HEK293T (cell line): ENCODE measurements around the gene ATP6AP2.
A peak's percentile ranks its signal among the peaks of the same experiment; 100 is the strongest.

Source experiments
- CTCF ChIA-PET: fragments of 350-600 bp; formaldehyde crosslinking; extraction: SDS; loops from one replicate; lab custom pipeline; 2021; ENCODE audit warnings: antibody characterized with exemption, inconsistent platforms; lab: Yijun Ruan, JAX
- POLR2A ChIA-PET: fragments of 350-600 bp; formaldehyde crosslinking; extraction: SDS; loops from one replicate; lab custom pipeline; 2020; ENCODE audit warnings: antibody characterized with exemption, inconsistent platforms; lab: Yijun Ruan, JAX
- DNase-seq: peaks from one replicate; pipeline ENCODE4 v3.0.0; 2012; ENCODE audit warnings: mixed read lengths; ENCODE audit errors: extremely low spot score
- ARNT ChIP-seq: fragments of 450-650 bp; IDR thresholded peaks from 2 replicates; pipeline ENCODE4 v1.6.1; 2017; ENCODE audit warnings: mild to moderate bottlenecking
- BHLHE40 ChIP-seq: fragments of 450-650 bp; IDR thresholded peaks from 2 replicates; pipeline ENCODE4 v1.6.1; 2016; ENCODE audit warnings: mild to moderate bottlenecking, moderate library complexity, borderline replicate concordance
- CTBP1 ChIP-seq: fragments of 450-650 bp; IDR thresholded peaks from 2 replicates; pipeline ENCODE4 v1.6.1; 2016; ENCODE audit warnings: borderline replicate concordance
- ELF4 ChIP-seq: fragments of 450-650 bp; IDR thresholded peaks from 2 replicates; pipeline ENCODE4 v1.6.1; 2017; ENCODE audit warnings: antibody characterized with exemption
- FOXA1 ChIP-seq: fragments of 450-650 bp; IDR thresholded peaks from 2 replicates; pipeline ENCODE4 v1.6.1; 2016; ENCODE audit warnings: mild to moderate bottlenecking
- FOXK2 ChIP-seq: fragments of 450-650 bp; IDR thresholded peaks from 2 replicates; pipeline ENCODE4 v1.6.1; 2016; ENCODE audit warnings: mild to moderate bottlenecking
- FOXM1 ChIP-seq: fragments of 450-650 bp; IDR thresholded peaks from 2 replicates; pipeline ENCODE4 v1.6.1; 2017; ENCODE audit warnings: mild to moderate bottlenecking, borderline replicate concordance
- HDGF ChIP-seq: fragments of 450-650 bp; IDR thresholded peaks from 2 replicates; pipeline ENCODE4 v1.6.1; 2017; ENCODE audit warnings: antibody characterized with exemption, borderline replicate concordance
- L3MBTL2 ChIP-seq: fragments of 450-650 bp; conservative IDR thresholded peaks from 2 replicates; pipeline ENCODE4 v1.6.1; 2016; ENCODE audit warnings: mild to moderate bottlenecking
- LEF1 ChIP-seq: fragments of 450-650 bp; IDR thresholded peaks from 2 replicates; pipeline ENCODE4 v1.6.1; 2017; ENCODE audit warnings: mild to moderate bottlenecking, borderline replicate concordance
- NFRKB ChIP-seq: fragments of 450-650 bp; IDR thresholded peaks from 2 replicates; pipeline ENCODE4 v1.6.1; 2016; ENCODE audit warnings: mild to moderate bottlenecking, moderate library complexity
- SP1 ChIP-seq: fragments of 450-650 bp; IDR thresholded peaks from 2 replicates; pipeline ENCODE4 v1.6.1; 2017
- SUZ12 ChIP-seq: fragments of 450-650 bp; IDR thresholded peaks from 2 replicates; pipeline ENCODE4 v1.6.1; 2016; ENCODE audit warnings: mild to moderate bottlenecking
- TARDBP ChIP-seq: fragments of 450-650 bp; IDR thresholded peaks from 2 replicates; pipeline ENCODE4 v1.6.1; 2016
- ZNF384 ChIP-seq: fragments of 450-650 bp; IDR thresholded peaks from 2 replicates; pipeline ENCODE4 v1.6.1; 2016
- TF ChIP-seq, protein P1 (sequence below): fragments of 450-650 bp; IDR thresholded peaks from 2 replicates; pipeline ENCODE4 v1.6.1; 2016

Gene ATP6AP2, protein sequence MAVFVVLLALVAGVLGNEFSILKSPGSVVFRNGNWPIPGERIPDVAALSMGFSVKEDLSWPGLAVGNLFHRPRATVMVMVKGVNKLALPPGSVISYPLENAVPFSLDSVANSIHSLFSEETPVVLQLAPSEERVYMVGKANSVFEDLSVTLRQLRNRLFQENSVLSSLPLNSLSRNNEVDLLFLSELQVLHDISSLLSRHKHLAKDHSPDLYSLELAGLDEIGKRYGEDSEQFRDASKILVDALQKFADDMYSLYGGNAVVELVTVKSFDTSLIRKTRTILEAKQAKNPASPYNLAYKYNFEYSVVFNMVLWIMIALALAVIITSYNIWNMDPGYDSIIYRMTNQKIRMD

DNA sequence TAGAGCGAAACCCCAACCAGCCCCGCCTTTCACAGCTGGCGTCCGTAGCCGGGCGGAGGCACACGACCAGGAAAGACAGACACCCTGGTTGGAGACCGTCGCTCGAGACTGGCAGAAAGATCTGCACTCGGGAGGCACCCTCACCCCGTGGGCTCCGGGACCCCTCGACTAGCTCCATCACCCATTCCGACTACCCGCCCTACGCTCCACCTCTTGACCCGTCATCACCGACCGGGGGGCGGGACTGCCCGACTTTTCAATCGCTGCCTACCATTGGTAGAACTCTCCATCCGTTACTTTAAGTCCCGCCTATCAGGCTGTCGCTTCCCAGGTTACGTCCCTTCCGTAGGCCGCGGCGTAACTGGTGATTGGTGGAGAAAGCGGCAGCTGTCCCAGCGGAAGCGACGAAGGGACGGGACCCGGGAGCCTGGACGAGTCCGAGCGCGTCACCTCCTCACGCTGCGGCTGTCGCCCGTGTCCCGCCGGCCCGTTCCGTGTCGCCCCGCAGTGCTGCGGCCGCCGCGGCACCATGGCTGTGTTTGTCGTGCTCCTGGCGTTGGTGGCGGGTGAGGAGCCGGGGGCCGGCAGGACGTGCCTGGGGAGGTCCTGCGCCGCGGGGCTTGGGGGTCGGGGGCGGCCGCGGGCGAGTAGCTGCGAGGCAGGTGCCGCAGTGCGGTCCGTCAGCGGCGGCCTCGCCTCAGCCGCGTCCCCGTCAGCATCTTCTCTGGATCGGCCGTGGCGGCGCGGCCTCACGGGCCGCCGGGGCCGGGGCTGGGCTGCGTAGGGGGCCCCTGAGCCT, at the start of gene ATP6AP2:
Gene ATP6AP2, plus strand, starts transcription at position 434 of the 799 bp plus-strand sequence. Its CDS starts 96 bp downstream, at position 530.
- CTCF ChIA-PET, result interaction anchor here (0.6 kb wide), 1 partner anchor 684 kb away, joined by 3 read pairs; no protein-coding TSS in a partner anchor
- POLR2A ChIA-PET, result interaction anchor here (0.6 to 1.0 kb wide), 4 partner anchors 9 to 23 kb away, joined by 3 to 7 read pairs (median 4); no protein-coding TSS in a partner anchor
- peak; percentile 91 for DNase-seq
- no peak for TF ChIP-seq ARNT
- TF ChIP-seq, protein P1, sequence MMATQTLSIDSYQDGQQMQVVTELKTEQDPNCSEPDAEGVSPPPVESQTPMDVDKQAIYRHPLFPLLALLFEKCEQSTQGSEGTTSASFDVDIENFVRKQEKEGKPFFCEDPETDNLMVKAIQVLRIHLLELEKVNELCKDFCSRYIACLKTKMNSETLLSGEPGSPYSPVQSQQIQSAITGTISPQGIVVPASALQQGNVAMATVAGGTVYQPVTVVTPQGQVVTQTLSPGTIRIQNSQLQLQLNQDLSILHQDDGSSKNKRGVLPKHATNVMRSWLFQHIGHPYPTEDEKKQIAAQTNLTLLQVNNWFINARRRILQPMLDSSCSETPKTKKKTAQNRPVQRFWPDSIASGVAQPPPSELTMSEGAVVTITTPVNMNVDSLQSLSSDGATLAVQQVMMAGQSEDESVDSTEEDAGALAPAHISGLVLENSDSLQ, result peak; percentile 98

DNA sequence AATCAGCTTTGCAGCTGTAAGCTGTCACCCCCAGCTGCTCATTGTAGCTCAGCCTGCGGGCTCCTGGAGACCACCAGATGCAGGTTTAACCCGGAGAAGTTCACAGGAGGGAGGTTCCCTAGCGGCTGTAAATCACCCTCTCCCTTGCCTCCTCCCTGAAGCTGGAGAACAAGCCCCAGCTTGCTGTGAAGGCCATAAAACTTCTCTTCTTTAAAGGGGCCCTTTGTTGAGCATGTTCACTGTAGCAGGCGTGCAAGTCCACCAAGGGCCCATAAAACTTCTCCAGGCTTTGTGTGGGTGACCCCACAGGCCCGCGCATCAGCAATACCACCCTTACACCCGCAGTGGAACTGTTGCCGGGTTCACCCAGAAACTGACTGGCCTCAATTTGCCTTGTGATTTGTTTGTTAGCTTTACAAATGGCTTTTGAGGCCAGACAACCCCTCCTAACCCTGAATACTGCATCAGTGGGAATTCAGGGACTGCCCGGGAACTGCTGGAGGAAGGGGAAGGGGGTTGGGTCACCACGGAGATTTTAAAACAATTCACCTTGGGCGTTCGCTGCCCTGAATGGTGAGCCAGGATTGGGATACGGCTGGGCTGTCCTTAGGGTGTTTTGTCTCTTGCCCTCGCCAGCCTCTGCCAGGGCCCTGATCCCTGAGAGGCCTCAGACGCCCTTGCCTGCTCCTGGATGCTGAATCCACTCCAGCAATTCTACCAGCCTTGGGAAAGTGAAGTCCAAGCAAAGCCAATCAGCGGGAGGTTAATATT, 49.5 kb upstream of the ATP6AP2 start:
- TF ChIP-seq FOXK2 (no peak), LEF1 (peak; percentile 24; the same call in 1 of the 2 replicates), CTBP1 (peak; percentile 54; the same call in 1 of the 2 replicates), L3MBTL2 (no peak), ARNT (peak; percentile 51; the same call in 1 of the 2 replicates)
- TF ChIP-seq, protein P1, result peak; percentile 95
- DNase-seq, result peak; percentile 73
- CTCF ChIA-PET, result interaction anchor here (0.6 to 1.2 kb wide), 2 partner anchors 14 to 799 kb away, joined by 3 to 4 read pairs; no protein-coding TSS in a partner anchor
- POLR2A ChIA-PET, result interaction anchor here (0.9 to 1.3 kb wide), 6 partner anchors 10 to 354 kb away, joined by 3 to 4 read pairs (median 3); no protein-coding TSS in a partner anchor

DNA sequence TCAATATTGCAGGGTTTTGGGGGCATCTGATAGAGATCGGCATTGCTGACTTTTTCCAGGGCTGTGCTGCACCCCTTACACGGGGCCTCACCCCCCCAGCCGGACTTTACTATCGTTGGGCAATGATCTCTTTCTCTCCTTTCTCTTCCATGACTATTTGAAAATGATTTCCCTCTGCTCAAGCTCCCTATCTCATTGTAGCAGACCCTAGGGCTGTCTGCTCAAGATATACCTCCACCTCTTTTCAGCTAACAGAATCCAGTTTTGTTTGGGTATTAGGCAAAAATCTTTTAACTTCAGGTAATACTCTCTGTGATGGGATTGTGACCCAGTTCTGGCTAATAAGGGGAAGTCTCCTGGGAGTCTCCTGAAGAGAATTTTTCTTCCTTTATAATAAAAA, 43.5 kb upstream of the ATP6AP2 start:
- DNase-seq, result no peak
- ChIA-PET CTCF (interaction anchor here (0.6 kb wide), 1 partner anchor 18 kb away, joined by 4 read pairs; no protein-coding TSS in a partner anchor), POLR2A (no interaction called here)
- no peak for TF ChIP-seq L3MBTL2
- no peak for TF ChIP-seq LEF1
- no peak for TF ChIP-seq ELF4
- TF ChIP-seq BHLHE40, result no peak
- no peak for TF ChIP-seq FOXA1
- no peak for TF ChIP-seq HDGF
- no peak for TF ChIP-seq ZNF384
- TF ChIP-seq, protein P1, result no peak
- TF ChIP-seq SP1, result no peak
- TF ChIP-seq FOXK2, result no peak
- no peak for TF ChIP-seq ARNT
- TF ChIP-seq NFRKB, result no peak
- no peak for TF ChIP-seq CTBP1
- TF ChIP-seq SUZ12, result no peak
- no peak for TF ChIP-seq TARDBP
- no peak for TF ChIP-seq FOXM1

DNA sequence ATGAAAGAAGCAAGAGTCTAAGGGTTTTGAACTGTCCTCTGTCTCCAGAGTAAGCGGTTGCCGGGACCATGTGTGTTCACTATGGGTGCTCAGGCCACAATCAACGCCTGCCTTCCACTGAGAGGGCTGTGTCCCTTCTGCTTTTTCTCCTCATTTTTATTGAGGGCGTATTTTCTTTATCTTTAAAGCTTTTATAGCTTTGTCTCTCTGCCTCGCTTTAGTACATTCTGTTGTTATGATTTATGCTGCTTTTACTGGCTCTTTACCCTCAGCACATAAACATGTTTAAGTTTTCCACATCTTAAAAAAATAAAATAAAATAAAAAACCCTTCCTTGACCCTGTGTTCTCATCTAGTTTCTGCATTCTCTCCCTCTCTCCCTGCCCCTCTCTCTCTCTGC, 42.4 kb upstream of the ATP6AP2 start:
- TF ChIP-seq CTBP1, result peak; percentile 72; the same call in 1 of the 2 replicates
- no peak for TF ChIP-seq NFRKB
- no peak for TF ChIP-seq SUZ12
- TF ChIP-seq TARDBP, result no peak
- no peak for TF ChIP-seq HDGF
- no peak for TF ChIP-seq ZNF384
- TF ChIP-seq SP1, result no peak
- TF ChIP-seq, protein P1, result peak; percentile 64
- TF ChIP-seq L3MBTL2, result peak; percentile 1; the same call in 1 of the 2 replicates
- TF ChIP-seq LEF1, result no peak
- no peak for TF ChIP-seq FOXK2
- POLR2A ChIA-PET, result interaction anchor here (0.7 to 0.8 kb wide), 2 partner anchors 110 to 370 kb away, joined by 3 read pairs; no protein-coding TSS in a partner anchor
- CTCF ChIA-PET, result interaction anchor here (0.7 to 1.6 kb wide), 8 partner anchors 12 to 213 kb away, joined by 3 to 5 read pairs (median 3); no protein-coding TSS in a partner anchor
- DNase-seq, result no peak
